Cardiac muscle cell (in vitro differentiated cells and primary cell): ENCODE results near the gene PLEKHA6. TPM values are rescaled to one million over a fixed set of nuclear protein-coding genes. Genes with fewer than 3 reads are reported as not detected.

Experiments
- DNase-seq, 2 donors: peaks; one replicate each; pipeline versions ENCODE4 v3.0.0 to v3.0.0-alpha.2; 2010 to 2017; ENCODE audit warnings: low read depth in 1 of 2, low spot score in 1 of 2
- H3K27ac ChIP-seq: fragments of 200-600 bp; sonication (generic); 2 replicates; pipeline ENCODE4 v1.5.1; 2016
- H3K27me3 ChIP-seq: fragments of 200-600 bp; sonication (generic); 2 replicates; pipeline ENCODE4 v1.6.0; 2016; ENCODE audit warnings: control low read depth
- H3K36me3 ChIP-seq: fragments of 200-600 bp; sonication (generic); 2 replicates; pipeline ENCODE4 v1.5.1; 2016; ENCODE audit warnings: control low read depth
- H3K4me1 ChIP-seq: fragments of 200-600 bp; sonication (generic); 2 replicates; pipeline ENCODE4 v1.8.1; 2017; ENCODE audit warnings: low read depth, mild to moderate bottlenecking, mixed run types
- H3K4me3 ChIP-seq: fragments of 200-600 bp; sonication (generic); 2 replicates; pipeline ENCODE4 v1.5.1; 2016; ENCODE audit warnings: mild to moderate bottlenecking
- H3K9me3 ChIP-seq: fragments of 200-600 bp; sonication (generic); 2 replicates; pipeline ENCODE4 v1.5.1; 2017; ENCODE audit warnings: low read depth, mild to moderate bottlenecking, control low read depth
- polyA plus RNA-seq: library from polyadenylated mRNA; unstranded; fragments of >200 nt; fragmentation: Nextera tagmentation; extraction: Ambion mirVana; gene quantifications from 2 replicates; pipeline ENCODE4 v1.2.1, GENCODE V29; 2016
- total RNA-seq: library from RNA; depleted of rRNA; stranded (reverse); fragments of >200 nt; gene quantifications from 2 replicates; pipeline ENCODE4 v1.2.3, GENCODE V29; 2016
- TF ChIP-seq, protein P1 (sequence below): IDR thresholded peaks from 2 replicates; pipeline ENCODE4 v1.5.1; 2012; ENCODE audit warnings: low read depth, mild to moderate bottlenecking, low read length

The PLEKHA6 gene
- total and polyA plus RNA-seq, 2 experiments from 2014 or later: 41.6 to 44.1 TPM

- TF ChIP-seq, protein P1, sequence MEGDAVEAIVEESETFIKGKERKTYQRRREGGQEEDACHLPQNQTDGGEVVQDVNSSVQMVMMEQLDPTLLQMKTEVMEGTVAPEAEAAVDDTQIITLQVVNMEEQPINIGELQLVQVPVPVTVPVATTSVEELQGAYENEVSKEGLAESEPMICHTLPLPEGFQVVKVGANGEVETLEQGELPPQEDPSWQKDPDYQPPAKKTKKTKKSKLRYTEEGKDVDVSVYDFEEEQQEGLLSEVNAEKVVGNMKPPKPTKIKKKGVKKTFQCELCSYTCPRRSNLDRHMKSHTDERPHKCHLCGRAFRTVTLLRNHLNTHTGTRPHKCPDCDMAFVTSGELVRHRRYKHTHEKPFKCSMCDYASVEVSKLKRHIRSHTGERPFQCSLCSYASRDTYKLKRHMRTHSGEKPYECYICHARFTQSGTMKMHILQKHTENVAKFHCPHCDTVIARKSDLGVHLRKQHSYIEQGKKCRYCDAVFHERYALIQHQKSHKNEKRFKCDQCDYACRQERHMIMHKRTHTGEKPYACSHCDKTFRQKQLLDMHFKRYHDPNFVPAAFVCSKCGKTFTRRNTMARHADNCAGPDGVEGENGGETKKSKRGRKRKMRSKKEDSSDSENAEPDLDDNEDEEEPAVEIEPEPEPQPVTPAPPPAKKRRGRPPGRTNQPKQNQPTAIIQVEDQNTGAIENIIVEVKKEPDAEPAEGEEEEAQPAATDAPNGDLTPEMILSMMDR: no peak
- Histone ChIP-seq H3K36me3 (no peaks in the 10 kb centered on the region), H3K4me3 (no peak overlapping the region), H3K4me1 (peaks cover 48% of the 10 kb centered on the region), H3K9me3 (no peaks in the 10 kb centered on the region), H3K27me3 (no peaks in the 10 kb centered on the region), H3K27ac (peak overlapping the region; percentile 73)
- DNase-seq: no peak
Measured at GRCh38 chr1:204349602-204350001, 10.1 kb downstream of the PLEKHA6 start.

- Histone ChIP-seq H3K27ac (peak overlapping the region; percentile 63), H3K9me3 (no peaks in the 10 kb centered on the region), H3K4me3 (no peak overlapping the region), H3K27me3 (no peaks in the 10 kb centered on the region), H3K4me1 (peaks cover 57% of the 10 kb centered on the region), H3K36me3 (no peaks in the 10 kb centered on the region)
- TF ChIP-seq, protein P1: no peak
- DNase-seq: peak; percentile 80 to 90
Measured at GRCh38 chr1:204348722-204349121, 11.0 kb downstream of the PLEKHA6 start.

GRCh38 chr1:204348242-204348641, 11.5 kb downstream of the PLEKHA6 start:
- H3K27ac ChIP-seq: peak overlapping the region; percentile 63
- H3K27me3 ChIP-seq: no peaks in the 10 kb centered on the region
- peaks cover 62% of the 10 kb centered on the region for H3K4me1 ChIP-seq
- no peak overlapping the region for H3K4me3 ChIP-seq
- no peaks in the 10 kb centered on the region for H3K36me3 ChIP-seq
- TF ChIP-seq, protein P1: no peak
- DNase-seq: no peak
- H3K9me3 ChIP-seq: no peaks in the 10 kb centered on the region

- Histone ChIP-seq H3K27me3 (no peaks in the 10 kb centered on the region), H3K27ac (peak overlapping the region; percentile 72), H3K9me3 (no peaks in the 10 kb centered on the region), H3K36me3 (no peaks in the 10 kb centered on the region), H3K4me1 (peaks cover 69% of the 10 kb centered on the region), H3K4me3 (no peak overlapping the region)
- TF ChIP-seq, protein P1: no peak
- DNase-seq: no peak
Measured at GRCh38 chr1:204345941-204346645, 13.6 kb downstream of the PLEKHA6 start.

DNA sequence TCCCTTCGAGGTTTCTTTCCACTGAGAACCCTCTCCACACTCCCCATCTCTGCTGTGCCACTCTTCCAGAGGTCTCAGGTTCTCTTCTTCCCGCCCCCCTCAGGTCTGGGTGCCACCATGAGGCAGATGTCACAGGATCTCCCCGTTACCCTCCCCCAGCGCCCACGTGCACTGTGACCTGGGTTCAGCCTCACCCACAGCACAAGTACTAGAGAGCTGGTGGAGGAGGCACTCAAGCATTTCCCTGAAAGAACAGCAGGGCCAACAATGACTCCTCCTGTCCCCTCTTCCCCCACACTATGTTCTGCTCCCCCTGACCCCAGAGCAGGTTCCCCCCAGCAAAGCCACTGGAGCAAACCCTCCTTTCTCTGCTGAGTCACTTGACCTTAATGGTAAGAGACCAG, 14.3 kb downstream of the PLEKHA6 start:
- TF ChIP-seq, protein P1: no peak
- Histone ChIP-seq H3K27me3 (no peaks in the 10 kb centered on the region), H3K36me3 (no peaks in the 10 kb centered on the region), H3K4me1 (peaks cover 64% of the 10 kb centered on the region), H3K27ac (peak overlapping the region; percentile 72), H3K9me3 (no peaks in the 10 kb centered on the region), H3K4me3 (no peak overlapping the region)
- DNase-seq: no peak
